IMR-90 (cell line): ENCODE data around the gene GIMAP8. TPM values are rescaled to one million over a fixed set of nuclear protein-coding genes. Genes with fewer than 3 reads are reported as not detected.

Experiments used
- ATAC-seq: fragments of 200-7000 bp; cut with Tn5 transposase; 2 replicates; pipeline ENCODE4 v1.9.1; 2020; ENCODE audit warnings: low read depth, mild to moderate bottlenecking, moderate library complexity
- BruUV-seq: library from RNA; stranded (reverse); fragments of 400-500 nt; replicated peaks from 2 replicates; lab custom pipeline; 2021; lab: Mats Ljungman, UMichigan
- CTCF ChIA-PET: fragments of 300-600 bp; formaldehyde crosslinking; extraction: SDS; loops from one replicate; lab custom pipeline; 2021; ENCODE audit warnings: antibody characterized with exemption; lab: Yijun Ruan, JAX
- POLR2A ChIA-PET: fragments of 300-600 bp; sonication (Branson Sonifier 250); formaldehyde crosslinking; loops from one replicate; lab custom pipeline; 2022; ENCODE audit warnings: antibody characterized with exemption; ENCODE audit not compliant: unreplicated experiment; lab: Charles Lee
- DNase-seq: peaks from one replicate; pipeline ENCODE4 v3.0.0; 2013
- H2AFZ ChIP-seq: replicated peaks from 2 replicates; pipeline ENCODE3; 2013; ENCODE audit warnings: low read length, mild to moderate bottlenecking; ENCODE audit not compliant: poor library complexity
- H2AK5ac ChIP-seq: 2 replicates; pipeline ENCODE4 v1.6.1; 2013; ENCODE audit warnings: low read depth, low read length, inconsistent platforms
- H2AK9ac ChIP-seq: replicated peaks from 2 replicates; pipeline ENCODE3; 2013; ENCODE audit warnings: mild to moderate bottlenecking, low read depth, low read length, moderate library complexity; ENCODE audit not compliant: poor library complexity
- H2BK120ac ChIP-seq: 2 replicates; pipeline ENCODE4 v1.6.1; 2013; ENCODE audit warnings: low read depth, low read length, inconsistent platforms
- H2BK15ac ChIP-seq: 3 replicates; pipeline ENCODE4 v1.6.1; 2013; ENCODE audit warnings: low read depth, low read length, inconsistent platforms
- H2BK20ac ChIP-seq: 2 replicates; pipeline ENCODE4 v1.6.1; 2013; ENCODE audit warnings: low read depth, mild to moderate bottlenecking, inconsistent platforms, low read length, moderate library complexity
- H2BK5ac ChIP-seq: 2 replicates; pipeline ENCODE4 v1.6.1; 2013; ENCODE audit warnings: mild to moderate bottlenecking, low read depth, low read length, inconsistent platforms; ENCODE audit not compliant: poor library complexity, severe bottlenecking
- H3K14ac ChIP-seq: replicated peaks from 2 replicates; pipeline ENCODE4 v1.6.1; 2013; ENCODE audit warnings: low read depth, low read length, inconsistent platforms
- H3K18ac ChIP-seq: 2 replicates; pipeline ENCODE4 v1.6.1; 2013; ENCODE audit warnings: low read depth, low read length, control low read depth
- H3K23ac ChIP-seq: 2 replicates; pipeline ENCODE4 v1.6.1; 2013; ENCODE audit warnings: low read depth, low read length, inconsistent platforms
- H3K27ac ChIP-seq: 2 replicates; pipeline ENCODE4 v1.5.1; 2013; ENCODE audit warnings: mild to moderate bottlenecking, control low read depth, low read length; ENCODE audit not compliant: insufficient read depth
- H3K27me3 ChIP-seq: 2 replicates; pipeline ENCODE4 v1.6.1; 2013; ENCODE audit warnings: low read length; ENCODE audit not compliant: control insufficient read depth, insufficient read depth
- H3K36me3 ChIP-seq: 2 replicates; pipeline ENCODE4 v1.6.1; 2013; ENCODE audit warnings: low read length, mixed read lengths; ENCODE audit not compliant: control insufficient read depth, insufficient read depth
- H3K4ac ChIP-seq: 2 replicates; pipeline ENCODE4 v1.6.1; 2013; ENCODE audit warnings: low read depth, low read length, inconsistent platforms
- H3K4me1 ChIP-seq: 2 replicates; pipeline ENCODE4 v1.6.1; 2013; ENCODE audit warnings: low read length, mixed read lengths; ENCODE audit not compliant: control insufficient read depth, insufficient read depth
- H3K4me2 ChIP-seq: 2 replicates; pipeline ENCODE4 v1.6.1; 2013; ENCODE audit warnings: low read depth, mild to moderate bottlenecking, control low read depth, low read length, moderate library complexity
- H3K4me3 ChIP-seq: 2 replicates; pipeline ENCODE4 v1.5.1; 2013; ENCODE audit warnings: low read depth, mild to moderate bottlenecking, control low read depth, low read length, moderate library complexity; ENCODE audit not compliant: insufficient read depth
- H3K56ac ChIP-seq: 2 replicates; pipeline ENCODE4 v1.6.1; 2013; ENCODE audit warnings: low read length, inconsistent platforms; ENCODE audit not compliant: insufficient read depth; ENCODE audit errors: extremely low read depth
- H3K79me1 ChIP-seq, 2 experiments: 2 replicates each; pipeline ENCODE4 v1.6.1; 2013; ENCODE audit warnings: low read length in 2 of 2, inconsistent platforms in 1 of 2, low read depth in 1 of 2
- H3K9ac ChIP-seq: 2 replicates; pipeline ENCODE4 v1.6.1; 2013; ENCODE audit warnings: low read depth, low read length, control low read depth
- H3K9me1 ChIP-seq: 2 replicates; pipeline ENCODE4 v1.6.1; 2013; ENCODE audit warnings: low read length, inconsistent platforms; ENCODE audit not compliant: insufficient read depth
- H3K9me3 ChIP-seq: 2 replicates; pipeline ENCODE4 v1.6.1; 2013; ENCODE audit warnings: low read length; ENCODE audit not compliant: control insufficient read depth, insufficient read depth
- H4K20me1 ChIP-seq: 2 replicates; pipeline ENCODE4 v1.6.1; 2013; ENCODE audit warnings: low read length, inconsistent platforms; ENCODE audit not compliant: insufficient read depth
- H4K5ac ChIP-seq: 2 replicates; pipeline ENCODE4 v1.6.1; 2013; ENCODE audit warnings: mild to moderate bottlenecking, low read depth, low read length, control low read depth
- H4K8ac ChIP-seq, 2 experiments: 2 replicates each; pipeline ENCODE4 v1.6.1; 2013; ENCODE audit warnings: low read depth in 2 of 2, low read length in 2 of 2, control low read depth in 1 of 2, inconsistent platforms in 1 of 2
- H4K91ac ChIP-seq: 2 replicates; pipeline ENCODE4 v1.6.1; 2013; ENCODE audit warnings: low read depth, low read length, inconsistent platforms; ENCODE audit not compliant: insufficient read depth
- BHLHE40 ChIP-seq: fragments of 150-350 bp; IDR thresholded peaks from 2 replicates; pipeline ENCODE4 v1.6.1; 2016; ENCODE audit warnings: mild to moderate bottlenecking, low read depth, low read length
- CHD1 ChIP-seq: IDR thresholded peaks from 2 replicates; pipeline ENCODE4 v1.6.1; 2012; ENCODE audit warnings: low read depth, low read length, improper control_type of control experiment
- FOS ChIP-seq: fragments of 150-350 bp; IDR thresholded peaks from 2 replicates; pipeline ENCODE4 v1.6.1; 2016; ENCODE audit warnings: low read depth, low read length
- MAFK ChIP-seq: IDR thresholded peaks from 2 replicates; pipeline ENCODE4 v1.6.1; 2012; ENCODE audit warnings: low read depth, low read length, improper control_type of control experiment
- MXI1 ChIP-seq: IDR thresholded peaks from 2 replicates; pipeline ENCODE4 v1.6.1; 2012; ENCODE audit warnings: low read depth, mild to moderate bottlenecking, low read length, moderate library complexity, borderline replicate concordance
- NFE2L2 ChIP-seq: fragments of 150-350 bp; IDR thresholded peaks from 2 replicates; pipeline ENCODE4 v1.6.1; 2016; ENCODE audit warnings: low read depth, mild to moderate bottlenecking, low read length
- POLR2A ChIP-seq: IDR thresholded peaks from 2 replicates; pipeline ENCODE4 v1.6.1; 2012; ENCODE audit warnings: mild to moderate bottlenecking, low read depth, low read length
- RAD21 ChIP-seq: IDR thresholded peaks from 2 replicates; pipeline ENCODE4 v1.6.1; 2012; ENCODE audit warnings: low read length, improper control_type of control experiment
- RCOR1 ChIP-seq: IDR thresholded peaks from 2 replicates; pipeline ENCODE4 v1.6.1; 2012; ENCODE audit warnings: mild to moderate bottlenecking, low read length, improper control_type of control experiment; ENCODE audit not compliant: insufficient replicate concordance
- RFX5 ChIP-seq: IDR thresholded peaks from 2 replicates; pipeline ENCODE4 v1.8.0; 2012; ENCODE audit warnings: low read depth, mild to moderate bottlenecking, low read length, moderate library complexity
- SMC3 ChIP-seq: fragments of 150-350 bp; IDR thresholded peaks from 2 replicates; pipeline ENCODE4 v1.6.1; 2016; ENCODE audit warnings: low read depth, mild to moderate bottlenecking, antibody characterized with exemption, low read length, moderate library complexity
- WGBS, 2 experiments: methylation state at CpG; one replicate each; pipeline versions ENCODE4 v1.1.5 to v1.1.7; 2013; ENCODE audit warnings: missing lambda C conversion rate in 2 of 2; ENCODE audit not compliant: insufficient read length in 1 of 2; ENCODE audit errors: extremely low coverage in 2 of 2; 5-methylcytosine and 5-hydroxymethylcytosine counted together
- dilution Hi-C: fragments of 300-500 bp; cut with HindIII; formaldehyde crosslinking; loops from one replicate; pipeline ENCODE4 v1.14.3; 2018; ENCODE audit warnings: low sequenced_read_pairs; ENCODE audit not compliant: unreplicated experiment
- in situ Hi-C: fragments of 300-500 bp; cut with MboI; formaldehyde crosslinking; loops from 3 replicates; pipeline ENCODE4 v1.14.3; 2019; ENCODE audit warnings: low sequenced_read_pairs, inconsistent platforms, mixed read lengths
- intact Hi-C: fragments of 100-400 bp; cut with micrococcal nuclease; formaldehyde crosslinking; loops from 2 replicates; pipeline ENCODE4 v1.10.0; 2022
- polyA plus RNA-seq, 3 experiments: library from polyadenylated mRNA; depleted of rRNA; stranded (reverse); fragments of >200 nt; gene quantifications; 2 replicates each; pipeline ENCODE4 v1.2.3, GENCODE V29; 2012; ENCODE audit warnings: low replicate concordance in 1 of 3
- total RNA-seq: library from RNA; depleted of rRNA; stranded (reverse); fragments of >200 nt; gene quantifications from 2 replicates; pipeline ENCODE4 v1.2.3, GENCODE V29; 2012
- TF ChIP-seq, protein P1 (sequence below): fragments of 150-350 bp; IDR thresholded peaks from 2 replicates; pipeline ENCODE4 v1.6.1; 2016; ENCODE audit warnings: low read depth, mild to moderate bottlenecking, low read length, moderate library complexity, borderline replicate concordance
- TF ChIP-seq, protein P2 (sequence below): conservative IDR thresholded peaks from 2 replicates; pipeline ENCODE4 v1.5.1; 2012; ENCODE audit warnings: mild to moderate bottlenecking, low read depth, low read length, improper control_type of control experiment
- TF ChIP-seq, protein P3 (sequence below): fragments of 150-350 bp; IDR thresholded peaks from 2 replicates; pipeline ENCODE4 v1.6.1; 2017; ENCODE audit warnings: mild to moderate bottlenecking, antibody characterized with exemption, low read length, low read depth

The GIMAP8 gene
- total and polyA plus RNA-seq, 2 of the 4 experiments (the other 2 are of a cell fraction), result not detected

DNA sequence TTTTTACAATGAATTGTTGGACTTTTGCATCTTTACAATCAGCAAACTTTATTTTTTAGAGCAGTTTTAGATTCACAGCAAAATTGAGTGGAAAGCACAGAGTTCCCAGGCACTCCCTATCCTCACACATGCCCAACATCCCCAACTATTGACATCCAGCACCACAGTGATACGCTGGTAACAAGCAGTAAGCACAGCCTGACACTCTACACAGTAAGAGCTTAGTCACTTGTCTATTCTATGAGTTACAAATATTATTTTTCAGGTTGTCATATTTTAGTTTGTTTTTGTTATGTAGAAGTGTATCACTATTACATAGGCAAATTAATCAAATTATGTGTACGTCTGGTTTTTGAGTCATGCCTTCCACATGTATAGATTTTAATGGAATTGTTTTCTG lies 37.2 kb downstream of the GIMAP8 start:
- Histone ChIP-seq H3K4ac (no peak overlapping the region), H4K5ac (no peak overlapping the region), H2BK5ac (no peak overlapping the region), H3K9ac (no peak overlapping the region), H3K56ac (no peak overlapping the region), H3K36me3 (no peaks in the 10 kb centered on the region), H4K20me1 (no peaks in the 10 kb centered on the region), H3K27ac (no peak overlapping the region), H3K9me3 (no peaks in the 10 kb centered on the region), H2BK20ac (no peak overlapping the region), H2AFZ (no peak overlapping the region), H2AK9ac (no peak overlapping the region), H3K4me1 (no peaks in the 10 kb centered on the region), H3K4me2 (no peak overlapping the region), H3K4me3 (no peak overlapping the region), H3K79me1 (no peaks in the 10 kb centered on the region), H3K18ac (no peak overlapping the region), H4K91ac (no peak overlapping the region), H2BK15ac (no peak overlapping the region), H2BK120ac (no peak overlapping the region), H3K9me1 (no peaks in the 10 kb centered on the region), H3K14ac (no peak overlapping the region), H2AK5ac (no peak overlapping the region), H3K27me3 (no peaks in the 10 kb centered on the region), H4K8ac (no peak overlapping the region), H3K23ac (no peak overlapping the region)
- ATAC-seq (no peak), DNase-seq (no peak)
- in situ Hi-C loops, result no loop called here
- POLR2A ChIA-PET, result no interaction called here
- TF ChIP-seq BHLHE40 (no peak), CHD1 (no peak), POLR2A (no peak), FOS (no peak), SMC3 (no peak), NFE2L2 (no peak), MAFK (no peak), MXI1 (no peak), RAD21 (no peak), RFX5 (no peak), RCOR1 (no peak)
- TF ChIP-seq, protein P1, sequence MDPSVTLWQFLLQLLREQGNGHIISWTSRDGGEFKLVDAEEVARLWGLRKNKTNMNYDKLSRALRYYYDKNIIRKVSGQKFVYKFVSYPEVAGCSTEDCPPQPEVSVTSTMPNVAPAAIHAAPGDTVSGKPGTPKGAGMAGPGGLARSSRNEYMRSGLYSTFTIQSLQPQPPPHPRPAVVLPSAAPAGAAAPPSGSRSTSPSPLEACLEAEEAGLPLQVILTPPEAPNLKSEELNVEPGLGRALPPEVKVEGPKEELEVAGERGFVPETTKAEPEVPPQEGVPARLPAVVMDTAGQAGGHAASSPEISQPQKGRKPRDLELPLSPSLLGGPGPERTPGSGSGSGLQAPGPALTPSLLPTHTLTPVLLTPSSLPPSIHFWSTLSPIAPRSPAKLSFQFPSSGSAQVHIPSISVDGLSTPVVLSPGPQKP, result no peak
- TF ChIP-seq, protein P2, sequence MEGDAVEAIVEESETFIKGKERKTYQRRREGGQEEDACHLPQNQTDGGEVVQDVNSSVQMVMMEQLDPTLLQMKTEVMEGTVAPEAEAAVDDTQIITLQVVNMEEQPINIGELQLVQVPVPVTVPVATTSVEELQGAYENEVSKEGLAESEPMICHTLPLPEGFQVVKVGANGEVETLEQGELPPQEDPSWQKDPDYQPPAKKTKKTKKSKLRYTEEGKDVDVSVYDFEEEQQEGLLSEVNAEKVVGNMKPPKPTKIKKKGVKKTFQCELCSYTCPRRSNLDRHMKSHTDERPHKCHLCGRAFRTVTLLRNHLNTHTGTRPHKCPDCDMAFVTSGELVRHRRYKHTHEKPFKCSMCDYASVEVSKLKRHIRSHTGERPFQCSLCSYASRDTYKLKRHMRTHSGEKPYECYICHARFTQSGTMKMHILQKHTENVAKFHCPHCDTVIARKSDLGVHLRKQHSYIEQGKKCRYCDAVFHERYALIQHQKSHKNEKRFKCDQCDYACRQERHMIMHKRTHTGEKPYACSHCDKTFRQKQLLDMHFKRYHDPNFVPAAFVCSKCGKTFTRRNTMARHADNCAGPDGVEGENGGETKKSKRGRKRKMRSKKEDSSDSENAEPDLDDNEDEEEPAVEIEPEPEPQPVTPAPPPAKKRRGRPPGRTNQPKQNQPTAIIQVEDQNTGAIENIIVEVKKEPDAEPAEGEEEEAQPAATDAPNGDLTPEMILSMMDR, result no peak
- TF ChIP-seq, protein P3, sequence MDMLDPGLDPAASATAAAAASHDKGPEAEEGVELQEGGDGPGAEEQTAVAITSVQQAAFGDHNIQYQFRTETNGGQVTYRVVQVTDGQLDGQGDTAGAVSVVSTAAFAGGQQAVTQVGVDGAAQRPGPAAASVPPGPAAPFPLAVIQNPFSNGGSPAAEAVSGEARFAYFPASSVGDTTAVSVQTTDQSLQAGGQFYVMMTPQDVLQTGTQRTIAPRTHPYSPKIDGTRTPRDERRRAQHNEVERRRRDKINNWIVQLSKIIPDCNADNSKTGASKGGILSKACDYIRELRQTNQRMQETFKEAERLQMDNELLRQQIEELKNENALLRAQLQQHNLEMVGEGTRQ, result no peak
- no CpG with 5 or more reads among the region's 2 CpGs for WGBS, 2 experiments
- no TSS peak for BruUV-seq
- CTCF ChIA-PET, result no interaction called here
- dilution Hi-C loops, result no loop called here
- intact Hi-C loops, result no loop called here
